ENCODE results near the gene CRACDL. TPM values are rescaled to one million over a fixed set of nuclear protein-coding genes. Genes with fewer than 3 reads are reported as not detected.

Gene CRACDL
- total and polyA plus RNA-seq, 8 donors, result 3.6 to 11.0 (median 6.0) TPM

DNA sequence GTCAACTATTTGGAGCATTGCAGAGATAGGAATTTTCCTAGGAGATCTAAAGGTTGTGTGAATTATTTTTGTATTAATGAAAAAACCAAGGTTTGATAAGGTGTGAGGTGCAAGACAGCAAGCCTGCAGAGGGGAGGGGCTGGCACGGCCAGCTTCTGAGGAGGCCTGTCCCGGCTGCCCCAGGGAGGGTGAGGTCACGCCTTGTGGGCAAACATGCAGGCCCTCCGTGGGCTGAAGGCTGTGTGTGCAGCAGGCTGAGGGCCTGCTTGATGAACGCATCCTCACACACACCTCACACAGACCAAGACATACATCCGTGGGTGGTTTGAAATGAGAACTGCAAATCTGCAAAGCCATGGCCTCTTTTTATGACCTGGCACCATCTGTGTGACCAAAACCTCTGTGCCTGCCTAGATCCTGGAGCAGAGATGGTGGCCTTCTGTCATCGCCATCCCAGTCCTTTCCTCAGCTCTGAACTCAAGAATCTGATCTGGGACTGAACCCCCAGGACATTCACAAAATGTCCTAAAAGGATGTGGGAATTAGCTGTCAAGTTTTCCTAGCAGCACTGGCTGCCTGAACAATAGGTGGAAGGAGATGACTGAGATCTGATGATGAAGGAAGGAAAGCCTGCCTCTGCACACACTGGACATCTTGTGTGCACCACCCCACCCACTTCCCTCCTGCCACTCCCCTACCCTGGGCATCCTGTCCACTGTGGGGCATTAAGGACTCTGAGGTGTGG lies 102.7 kb downstream of the CRACDL start:
- Histone ChIP-seq H3K4me3 (no peak overlapping the region), H3K9me3 (no peaks in the 10 kb centered on the region), H3K27ac (no peak overlapping the region), H3K36me3 (no peaks in the 10 kb centered on the region), H3K4me1 (no peaks in the 10 kb centered on the region), H3K27me3 (no peaks in the 10 kb centered on the region)
- 80 to 82% methylated on average over 7 of the region's 7 CpGs for WGBS, 2 donors
- FAIRE-seq (no peak), DNase-seq (peak in 1 of 6 donors; percentile 47), ATAC-seq (no peak)
- intact Hi-C loops (cut with DNase I), result loop anchor here in 1 of 3 donors (10.0 kb wide), 1 partner anchor 189 kb away; no protein-coding TSS in a partner anchor
- TF ChIP-seq, protein P1, sequence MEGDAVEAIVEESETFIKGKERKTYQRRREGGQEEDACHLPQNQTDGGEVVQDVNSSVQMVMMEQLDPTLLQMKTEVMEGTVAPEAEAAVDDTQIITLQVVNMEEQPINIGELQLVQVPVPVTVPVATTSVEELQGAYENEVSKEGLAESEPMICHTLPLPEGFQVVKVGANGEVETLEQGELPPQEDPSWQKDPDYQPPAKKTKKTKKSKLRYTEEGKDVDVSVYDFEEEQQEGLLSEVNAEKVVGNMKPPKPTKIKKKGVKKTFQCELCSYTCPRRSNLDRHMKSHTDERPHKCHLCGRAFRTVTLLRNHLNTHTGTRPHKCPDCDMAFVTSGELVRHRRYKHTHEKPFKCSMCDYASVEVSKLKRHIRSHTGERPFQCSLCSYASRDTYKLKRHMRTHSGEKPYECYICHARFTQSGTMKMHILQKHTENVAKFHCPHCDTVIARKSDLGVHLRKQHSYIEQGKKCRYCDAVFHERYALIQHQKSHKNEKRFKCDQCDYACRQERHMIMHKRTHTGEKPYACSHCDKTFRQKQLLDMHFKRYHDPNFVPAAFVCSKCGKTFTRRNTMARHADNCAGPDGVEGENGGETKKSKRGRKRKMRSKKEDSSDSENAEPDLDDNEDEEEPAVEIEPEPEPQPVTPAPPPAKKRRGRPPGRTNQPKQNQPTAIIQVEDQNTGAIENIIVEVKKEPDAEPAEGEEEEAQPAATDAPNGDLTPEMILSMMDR (IDR thresholded peaks at IDR 0.05), result no peak

- Histone ChIP-seq H3K36me3 (no peaks in the 10 kb centered on the region), H3K4me3 (no peak overlapping the region), H3K27me3 (no peaks in the 10 kb centered on the region), H3K27ac (no peak overlapping the region), H3K9me3 (no peaks in the 10 kb centered on the region), H3K4me1 (no peaks in the 10 kb centered on the region)
- WGBS, 2 donors, result 92 to 94% methylated on average over 7 of the region's 7 CpGs
- TF ChIP-seq, protein P1 (IDR thresholded peaks at IDR 0.05), result no peak
- ATAC-seq (no peak), FAIRE-seq (no peak), DNase-seq (no peak)
- intact Hi-C loops (cut with DNase I), result loop anchor here in 1 of 3 donors (10.0 kb wide), 1 partner anchor 187 kb away; no protein-coding TSS in a partner anchor
Observed at GRCh38 chr2:98832172-98832571, 103.9 kb downstream of the CRACDL start.

- no peak for FAIRE-seq
- H3K27ac ChIP-seq, result no peak overlapping the region
- WGBS, 2 donors, result 86 to 92% methylated on average over 5 of the region's 5 CpGs
Observed at GRCh38 chr2:98830571-98831145, 105.4 kb downstream of the CRACDL start.

GRCh38 chr2:98829581-98830270 lies 106.3 kb downstream of the CRACDL start:
- intact Hi-C loops (cut with DNase I), result loop anchor here in 1 of 3 donors (10.0 kb wide), 1 partner anchor 185 kb away; no protein-coding TSS in a partner anchor
- TF ChIP-seq, protein P1 (IDR thresholded peaks at IDR 0.05), result no peak
- Histone ChIP-seq H3K36me3 (no peaks in the 10 kb centered on the region), H3K27me3 (no peaks in the 10 kb centered on the region), H3K4me1 (no peaks in the 10 kb centered on the region), H3K4me3 (no peak overlapping the region), H3K27ac (no peak overlapping the region), H3K9me3 (no peaks in the 10 kb centered on the region)
- ATAC-seq, result no peak
- WGBS, 2 donors, result 87 to 88% methylated on average over 6 of the region's 6 CpGs
- DNase-seq, result peak in 1 of 6 donors; percentile 37
- no peak for FAIRE-seq

More at GRCh38 chr2:98830571-98831145, 105.4 kb downstream of the CRACDL start:
- TF ChIP-seq, protein P1 (IDR thresholded peaks at IDR 0.05), result no peak
- no peaks in the 10 kb centered on the region for H3K36me3 ChIP-seq
- H3K27me3 ChIP-seq, result no peaks in the 10 kb centered on the region
- no peak for ATAC-seq
- no peaks in the 10 kb centered on the region for H3K9me3 ChIP-seq
- intact Hi-C loops (cut with DNase I), result loop anchor here in 1 of 3 donors (10.0 kb wide), 1 partner anchor 186 kb away; no protein-coding TSS in a partner anchor
- DNase-seq, result no peak
- no peaks in the 10 kb centered on the region for H3K4me1 ChIP-seq
- no peak overlapping the region for H3K4me3 ChIP-seq

Measured in pancreas (tissue), 10 donors.